Cardiac septum (tissue), 1 donor: ENCODE data around the gene APCDD1. TPM values are rescaled to one million over a fixed set of nuclear protein-coding genes. Genes with fewer than 3 reads are reported as not detected.
"Not testable (repeated sequence)": the region's sequence is repeated elsewhere in the genome, so short reads cannot be mapped to it uniquely, and the experiment has no call there.

Experiments used
- DNase-seq: peaks from one replicate; pipeline ENCODE4 v3.0.0-alpha.2; 2020; ENCODE audit warnings: low spot score
- intact Hi-C: fragments of 100-400 bp; cut with DNase I; formaldehyde crosslinking; loops from one replicate; pipeline ENCODE4 v1.14.0; 2022
- total RNA-seq: library from RNA; stranded (reverse); fragmentation: NEBNext Ultra II Directional; extraction: Animal tissue kit (Norgen Biotek cat#: 25700); gene quantifications from one replicate; pipeline ENCODE4 v1.2.1, GENCODE V29; 2021
- donor health status: DM: no; HTN: no; CAD: no.

The APCDD1 gene
- total RNA-seq, 1 donor from 2014 or later: 9.9 TPM

- intact Hi-C loops: no loop called here
- no peak for DNase-seq
These were observed 3.3 kb downstream of the APCDD1 start for GRCh38 chr18:10457767-10458166.

GRCh38 chr18:10458691-10459090, 4.3 kb downstream of the APCDD1 start:
- no peak for DNase-seq
- intact Hi-C loops: no loop called here

- intact Hi-C loops: no loop called here
- DNase-seq: no peak
These were observed 5.2 kb downstream of the APCDD1 start for GRCh38 chr18:10459587-10459986.

- no peak for DNase-seq
- intact Hi-C loops: no loop called here
These were observed 6.1 kb downstream of the APCDD1 start for GRCh38 chr18:10460414-10461018.

GRCh38 chr18:10461989-10462388, 7.6 kb downstream of the APCDD1 start:
- intact Hi-C loops: no loop called here
- DNase-seq: no peak

GRCh38 chr18:10462597-10462996, 8.2 kb downstream of the APCDD1 start:
- DNase-seq: no peak
- intact Hi-C loops: no loop called here

GRCh38 chr18:10463096-10463495, 8.7 kb downstream of the APCDD1 start:
- intact Hi-C loops: no loop called here
- no peak for DNase-seq

- intact Hi-C loops: no loop called here
- no peak for DNase-seq
These were observed 9.3 kb downstream of the APCDD1 start for GRCh38 chr18:10463741-10464140.

GRCh38 chr18:10464161-10464648, 9.8 kb downstream of the APCDD1 start:
- DNase-seq, intact Hi-C loops: not testable (repeated sequence)

- intact Hi-C loops: no loop called here
- no peak for DNase-seq
These were observed 10.9 kb downstream of the APCDD1 start for GRCh38 chr18:10465174-10465939.

- intact Hi-C loops: no loop called here
- DNase-seq: no peak
These were observed 16.0 kb downstream of the APCDD1 start for GRCh38 chr18:10470429-10470828.

- intact Hi-C loops: no loop called here
- DNase-seq: no peak
These were observed 17.1 kb downstream of the APCDD1 start for GRCh38 chr18:10471574-10471973.

GRCh38 chr18:10473132-10473531, 18.7 kb downstream of the APCDD1 start:
- intact Hi-C loops: no loop called here

GRCh38 chr18:10474309-10474708, 19.9 kb downstream of the APCDD1 start:
- DNase-seq: no peak
- intact Hi-C loops: no loop called here

More at GRCh38 chr18:10473132-10473531, 18.7 kb downstream of the APCDD1 start:
- no peak for DNase-seq

- intact Hi-C loops: no loop called here
- DNase-seq: no peak
These were observed 20.8 kb downstream of the APCDD1 start for GRCh38 chr18:10475276-10475653.

- DNase-seq: no peak
- intact Hi-C loops: no loop called here
These were observed 21.3 kb downstream of the APCDD1 start for GRCh38 chr18:10475654-10476291.

- no peak for DNase-seq
- intact Hi-C loops: no loop called here
These were observed 21.9 kb downstream of the APCDD1 start for GRCh38 chr18:10476338-10476791.

- no peak for DNase-seq
- intact Hi-C loops: no loop called here
These were observed 22.9 kb downstream of the APCDD1 start for GRCh38 chr18:10477121-10477862.

- intact Hi-C loops: no loop called here
- DNase-seq: no peak
These were observed 23.4 kb downstream of the APCDD1 start for GRCh38 chr18:10477863-10478260.

GRCh38 chr18:10481831-10482230, 27.4 kb downstream of the APCDD1 start:
- DNase-seq: no peak
- intact Hi-C loops: no loop called here
